Myometrial cell (primary cell): ENCODE measurements around the gene MT1X. TPM values are rescaled to one million over a fixed set of nuclear protein-coding genes. Genes with fewer than 3 reads are reported as not detected.

Source experiments
- total RNA-seq: library from RNA; depleted of rRNA; stranded (reverse); fragments of >200 nt; gene quantifications from 2 replicates; pipeline ENCODE4 v1.2.3, GENCODE V29; 2015

MT1X gene
- total RNA-seq, result 31.7 and 83.9 TPM in 2 replicates

DNA sequence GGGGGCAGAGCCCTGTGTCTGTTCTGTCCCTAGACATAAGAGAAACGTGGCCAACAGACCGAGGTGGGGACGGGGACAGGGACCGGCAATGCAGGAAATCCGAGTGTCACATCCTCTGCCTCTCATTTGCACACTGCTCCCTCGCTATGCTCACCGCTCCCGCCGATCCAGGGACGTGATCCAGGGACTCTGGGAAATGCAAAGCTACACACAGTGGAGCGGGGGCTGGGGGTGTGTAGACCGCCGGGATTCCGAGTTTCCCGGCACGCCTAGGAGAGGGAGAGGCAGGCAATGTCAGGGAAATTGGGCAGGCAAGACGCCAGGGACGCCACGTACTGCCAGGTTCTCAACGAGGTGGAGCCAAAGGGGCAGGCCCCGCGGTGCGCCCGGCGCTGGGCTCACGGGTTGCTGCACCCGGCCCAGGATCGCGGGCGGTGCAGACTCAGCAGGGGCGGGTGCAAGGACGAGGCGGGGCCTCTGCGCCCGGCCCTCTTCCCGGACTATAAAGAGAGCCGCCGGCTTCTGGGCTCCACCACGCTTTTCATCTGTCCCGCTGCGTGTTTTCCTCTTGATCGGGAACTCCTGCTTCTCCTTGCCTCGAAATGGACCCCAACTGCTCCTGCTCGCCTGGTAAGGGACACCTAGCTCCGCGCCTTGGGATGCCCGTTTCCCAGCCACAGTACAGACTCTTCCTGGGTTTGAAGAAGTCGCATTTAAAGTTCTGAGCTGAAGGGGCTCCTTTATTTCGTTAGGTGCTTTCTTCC, at the start of gene MT1X:
TSS of gene MT1X (plus strand) at position 532 of the 764 bp plus-strand sequence. CDS start at position 603, 71 bp downstream.

DNA sequence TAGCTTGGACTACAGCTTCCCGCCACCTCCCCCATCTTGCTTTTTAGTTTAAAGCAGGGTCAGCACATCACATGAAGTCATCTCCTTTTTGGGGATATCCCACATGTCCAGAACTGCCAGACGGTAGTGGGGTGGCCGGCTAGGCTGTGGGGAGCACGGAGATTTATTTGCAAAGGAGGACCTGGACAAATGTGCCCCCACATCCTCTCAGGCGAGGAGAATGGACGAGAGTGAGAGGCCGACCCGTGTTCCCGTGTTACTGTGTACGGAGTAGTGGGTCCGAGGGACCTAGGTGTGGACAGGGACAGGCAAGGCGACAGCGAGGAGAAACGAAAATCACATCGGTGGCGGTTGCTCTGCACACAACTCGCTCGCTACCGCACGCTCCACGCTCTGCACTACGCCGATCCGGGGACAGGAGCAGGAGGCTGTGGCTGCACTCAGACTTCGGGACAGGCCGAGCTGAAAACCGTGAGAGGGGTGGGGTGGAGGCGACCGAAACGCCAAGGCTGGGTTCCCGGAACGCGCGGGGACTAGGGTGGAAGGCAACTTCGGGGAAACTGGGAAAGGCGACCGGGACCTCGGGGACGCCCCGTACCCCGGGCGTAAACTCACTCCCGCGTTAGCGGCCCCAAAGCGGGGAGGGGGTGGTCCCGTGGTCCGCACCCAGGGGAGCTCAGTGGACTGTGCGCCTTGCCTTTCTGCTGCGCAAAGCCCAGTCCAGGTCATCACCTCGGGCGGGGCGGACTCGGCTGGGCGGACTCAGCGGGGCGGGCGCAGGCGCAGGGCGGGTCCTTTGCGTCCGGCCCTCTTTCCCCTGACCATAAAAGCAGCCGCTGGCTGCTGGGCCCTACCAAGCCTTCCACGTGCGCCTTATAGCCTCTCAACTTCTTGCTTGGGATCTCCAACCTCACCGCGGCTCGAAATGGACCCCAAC, 44.2 kb upstream of the MT1X start, which contains the start of gene MT1A:
TSS of gene MT1A (plus strand) at position 853 of the 937 bp plus-strand sequence. CDS start at position 926, 73 bp downstream.

GRCh38 chr16:56651586-56651985, 30.7 kb upstream of the MT1X start, which contains the start of gene MT1B:
Gene MT1B (plus strand): TSS chr16:56651886. CDS start chr16:56651954, 68 bp downstream.

DNA sequence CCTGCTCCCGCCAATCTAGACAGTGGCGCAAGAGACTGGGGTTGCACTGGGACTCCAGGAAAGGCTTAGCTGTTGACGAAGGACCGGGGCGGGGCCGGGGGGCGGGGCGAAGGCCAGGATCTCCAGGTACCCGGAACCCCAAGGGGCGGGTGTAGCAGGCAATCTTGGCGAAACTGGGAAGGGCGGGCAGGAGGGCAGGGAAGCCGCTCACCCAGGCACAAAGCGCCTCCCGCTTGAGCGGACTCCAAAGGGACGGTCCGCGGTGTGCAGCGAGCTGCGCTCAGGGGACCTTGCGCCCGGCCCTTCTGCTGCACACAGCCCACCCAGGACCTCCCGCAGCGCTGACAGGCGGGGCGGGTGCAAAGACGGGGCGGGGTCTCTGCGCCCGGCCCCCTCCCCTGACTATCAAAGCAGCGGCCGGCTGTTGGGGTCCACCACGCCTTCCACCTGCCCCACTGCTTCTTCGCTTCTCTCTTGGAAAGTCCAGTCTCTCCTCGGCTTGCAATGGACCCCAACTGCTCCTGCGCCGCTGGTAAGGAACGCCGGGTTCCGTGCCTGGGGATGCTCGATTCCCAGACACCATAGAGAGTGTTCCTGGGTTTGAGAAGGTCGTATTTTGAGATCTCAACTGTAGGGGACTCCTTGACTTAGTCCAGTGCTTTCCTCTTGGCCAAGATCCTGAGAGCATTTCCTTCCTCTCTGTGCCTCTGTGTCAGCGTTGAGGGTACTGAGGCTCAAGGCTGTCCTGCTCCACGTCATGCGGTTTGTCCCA, 24.5 kb upstream of the MT1X start, which contains the start of gene MT1F:
TSS of gene MT1F (plus strand) at position 405 of the 772 bp plus-strand sequence. CDS start at position 505, 100 bp downstream.

DNA sequence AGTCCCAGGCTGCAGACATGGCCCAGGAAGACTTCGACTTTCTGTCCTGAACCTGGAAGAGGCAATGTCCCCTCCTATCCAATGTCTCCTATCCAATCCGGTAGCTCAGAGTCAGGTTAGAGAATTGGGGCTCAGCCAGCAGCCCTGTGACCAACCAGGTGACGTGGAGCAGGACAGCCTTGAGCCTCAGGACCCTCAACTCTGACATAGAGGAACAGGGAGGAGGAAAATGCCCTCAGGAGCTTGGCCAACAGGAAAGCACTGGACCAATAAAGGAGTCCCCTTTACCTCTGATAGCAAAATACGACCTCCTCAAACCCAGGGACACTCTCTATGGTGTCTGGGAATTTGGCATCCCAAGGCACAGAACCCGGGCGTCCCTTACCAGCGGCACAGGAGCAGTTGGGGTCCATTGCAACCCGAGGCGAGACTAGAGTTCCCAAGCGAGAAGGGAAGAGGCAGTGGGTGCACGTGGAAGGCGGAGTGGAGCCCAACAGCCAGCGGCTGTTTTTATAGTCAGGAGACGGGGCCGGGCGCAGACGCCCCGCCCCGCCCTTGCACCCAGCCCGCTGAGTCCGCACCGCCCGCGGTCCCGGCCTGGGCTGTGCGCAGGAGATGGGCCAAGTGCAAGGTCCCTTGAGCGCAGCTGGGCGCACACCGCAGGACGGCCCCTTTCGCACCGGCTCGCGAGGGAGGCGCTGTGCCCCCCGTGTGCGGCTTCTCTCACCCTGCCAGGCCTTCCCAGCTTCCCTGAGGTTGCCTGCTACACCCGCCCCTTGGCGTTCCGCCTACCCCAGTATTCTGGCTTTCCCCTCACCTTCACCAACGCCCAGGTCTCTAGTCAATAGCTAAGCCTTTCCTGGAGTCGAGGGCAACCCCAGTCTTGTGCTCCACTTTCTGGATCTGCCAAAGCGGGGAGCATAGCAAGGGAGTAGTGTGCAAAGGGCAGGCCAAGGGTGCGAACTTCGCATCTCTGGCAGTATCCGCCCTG, 14.4 kb upstream of the MT1X start, which contains the start of gene MT1G:
TSS of gene MT1G (minus strand) at position 485 of the 991 bp plus-strand sequence. CDS start at position 413, 72 bp downstream.

GRCh38 chr16:56669005-56669839, 13.0 kb upstream of the MT1X start, which contains the start of gene MT1H:
Gene MT1H (plus strand): TSS chr16:56669814. CDS start chr16:56669885, 71 bp downstream.

GRCh38 chr16:56729735-56730662, 47.7 kb downstream of the MT1X start, which contains the start of gene NUP93:
Gene NUP93 (plus strand): TSS chr16:56730129. CDS start chr16:56748248, 18,119 bp downstream.

Other genes starting within 250 kb of the MT1X start
- 56.5 and 105 TPM in 2 replicates for gene NUDT21, start 231.1 kb upstream of the MT1X start, total RNA-seq
- gene OGFOD1, start 230.9 kb upstream of the MT1X start, total RNA-seq, result 38.3 and 101 TPM in 2 replicates
- 47.3 and 61.5 TPM in 2 replicates for gene BBS2, start 162.4 kb upstream of the MT1X start, total RNA-seq
- gene MT4, start 117.4 kb upstream of the MT1X start, total RNA-seq, result not detected in 2 replicates
- gene MT3, start 92.9 kb upstream of the MT1X start, total RNA-seq, result not detected in 2 replicates
- gene MT2A, start 73.9 kb upstream of the MT1X start, total RNA-seq, result 392 and 575 TPM in 2 replicates
- gene MT1E, start 56.7 kb upstream of the MT1X start, total RNA-seq, result 146 and 173 TPM in 2 replicates
- gene MT1M, start 49.8 kb upstream of the MT1X start, total RNA-seq, result 9.0 and 9.8 TPM in 2 replicates
- gene MT1A, start 43.8 kb upstream of the MT1X start, total RNA-seq, result 15.6 and 38.3 TPM in 2 replicates
- gene MT1B, start 30.6 kb upstream of the MT1X start, total RNA-seq, result not detected in 2 replicates
- 6.2 TPM in 1 of 2 replicates, not detected in the other for gene MT1F, start 24.5 kb upstream of the MT1X start, total RNA-seq
- gene MT1G, start 14.4 kb upstream of the MT1X start, total RNA-seq, result 57.4 and 95.7 TPM in 2 replicates
- gene MT1H, start 12.7 kb upstream of the MT1X start, total RNA-seq, result 6.9 and 10.5 TPM in 2 replicates
- gene NUP93, start 47.7 kb downstream of the MT1X start, total RNA-seq, result 66.5 and 81.6 TPM in 2 replicates
- gene SLC12A3, start 182.7 kb downstream of the MT1X start, total RNA-seq, result not detected in 2 replicates
- 133 and 180 TPM in 2 replicates for gene HERPUD1, start 249.7 kb downstream of the MT1X start, total RNA-seq